Measurements from ENCODE around the gene ARL15. TPM values are rescaled to one million over a fixed set of nuclear protein-coding genes. Genes with fewer than 3 reads are reported as not detected.

ARL15 gene
- total RNA-seq, 1 experiment from 2014 or later = 15.4 TPM

DNA sequence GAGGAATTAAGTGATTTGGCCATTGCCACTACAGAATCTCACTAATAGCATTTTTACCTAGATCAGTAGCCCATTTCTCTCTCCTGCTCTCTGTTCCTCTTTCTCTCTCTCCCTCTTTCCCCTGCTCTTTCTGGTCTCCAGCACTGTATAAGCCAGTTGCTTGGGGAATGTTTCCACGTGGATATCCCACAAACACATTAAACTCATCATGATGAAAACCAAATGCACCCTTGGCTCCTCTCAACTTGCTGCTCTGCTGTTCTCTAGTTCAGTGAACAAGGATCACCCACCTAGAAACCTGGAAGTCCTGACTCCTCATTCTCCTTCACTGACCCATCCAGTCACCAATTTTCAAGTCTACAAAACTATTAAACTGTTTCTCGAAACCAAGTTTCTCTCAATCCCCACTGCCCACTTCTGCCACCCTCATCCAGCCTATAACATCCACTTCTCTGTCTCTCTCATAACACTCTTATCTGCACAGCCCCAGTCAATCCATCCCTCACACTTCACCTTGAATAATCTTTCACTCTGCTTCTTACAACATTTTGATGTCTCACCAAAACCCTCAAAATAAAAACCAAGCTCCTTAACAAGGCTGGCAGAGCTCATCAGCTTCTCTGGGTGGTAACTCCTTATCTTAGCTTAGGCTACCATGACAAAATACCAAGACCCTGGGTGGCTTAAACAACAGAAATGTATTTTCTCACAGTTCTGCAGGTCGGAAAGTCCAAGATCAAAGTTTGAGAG is 79.3 kb downstream of the ARL15 start:
- Histone ChIP-seq H3K4me3 (no peak overlapping the region), H3K27me3 (replicated peaks) (no peaks in the 10 kb centered on the region), H3K9me3 (replicated peaks) (no peaks in the 10 kb centered on the region), H3K36me3 (no peaks in the 10 kb centered on the region), H3K4me1 (replicated peaks) (no peaks in the 10 kb centered on the region), H3K27ac (no peak overlapping the region)
- no peak for DNase-seq (ENCODE audit: low read depth in 1 of 2, low spot score in 2 of 2)

GRCh38 chr5:54229041-54229780 is 81.2 kb downstream of the ARL15 start:
- Histone ChIP-seq H3K4me1 (replicated peaks) (no peaks in the 10 kb centered on the region), H3K9me3 (replicated peaks) (no peaks in the 10 kb centered on the region), H3K27ac (no peak overlapping the region), H3K27me3 (replicated peaks) (no peaks in the 10 kb centered on the region), H3K36me3 (no peaks in the 10 kb centered on the region), H3K4me3 (no peak overlapping the region)
- DNase-seq (ENCODE audit: low read depth in 1 of 2, low spot score in 2 of 2) = peak; percentile 38 to 56

- Histone ChIP-seq H3K27ac (no peak overlapping the region), H3K36me3 (no peaks in the 10 kb centered on the region), H3K4me3 (no peak overlapping the region), H3K27me3 (replicated peaks) (no peaks in the 10 kb centered on the region), H3K4me1 (replicated peaks) (no peaks in the 10 kb centered on the region), H3K9me3 (replicated peaks) (no peaks in the 10 kb centered on the region)
- DNase-seq (ENCODE audit: low read depth in 1 of 2, low spot score in 2 of 2) = no peak
These were observed 82.6 kb downstream of the ARL15 start for GRCh38 chr5:54227759-54228158.

DNA sequence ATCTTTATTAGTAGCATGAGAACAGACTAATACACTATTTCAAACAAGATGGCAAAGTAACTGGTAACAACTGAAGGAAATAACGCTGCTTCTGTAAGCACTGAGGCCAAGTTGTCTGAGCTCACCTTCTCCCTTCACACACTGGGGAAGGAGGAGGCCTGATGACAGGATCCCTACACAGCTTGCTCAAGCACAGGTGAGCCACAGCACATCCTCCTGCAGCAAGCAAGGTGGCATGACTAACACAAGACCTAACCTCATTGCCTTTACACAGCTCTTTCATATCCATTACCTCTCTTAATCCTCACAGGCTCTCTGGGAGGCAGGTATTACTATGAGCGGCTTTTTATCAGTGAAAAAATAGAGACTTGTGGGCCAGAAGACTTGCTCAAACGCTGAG is 83.3 kb downstream of the ARL15 start:
- DNase-seq (ENCODE audit: low read depth in 1 of 2, low spot score in 2 of 2) = no peak
- H3K4me3 ChIP-seq = no peak overlapping the region
- H3K27ac ChIP-seq = no peak overlapping the region
- no peaks in the 10 kb centered on the region for H3K27me3 ChIP-seq (replicated peaks)
- H3K9me3 ChIP-seq (replicated peaks) = no peaks in the 10 kb centered on the region
- no peaks in the 10 kb centered on the region for H3K4me1 ChIP-seq (replicated peaks)
- H3K36me3 ChIP-seq = no peaks in the 10 kb centered on the region

- no peak for DNase-seq (ENCODE audit: low read depth in 1 of 2, low spot score in 2 of 2)
- no peaks in the 10 kb centered on the region for H3K9me3 ChIP-seq (replicated peaks)
- H3K27me3 ChIP-seq (replicated peaks) = no peaks in the 10 kb centered on the region
- H3K27ac ChIP-seq = no peak overlapping the region
- no peaks in the 10 kb centered on the region for H3K4me1 ChIP-seq (replicated peaks)
- no peaks in the 10 kb centered on the region for H3K36me3 ChIP-seq
- no peak overlapping the region for H3K4me3 ChIP-seq
These were observed 84.2 kb downstream of the ARL15 start for GRCh38 chr5:54226215-54226614.

- no peak overlapping the region for H3K4me3 ChIP-seq
- DNase-seq (ENCODE audit: low read depth in 1 of 2, low spot score in 2 of 2) = no peak
- H3K36me3 ChIP-seq = no peaks in the 10 kb centered on the region
- H3K27ac ChIP-seq = no peak overlapping the region
- no peaks in the 10 kb centered on the region for H3K27me3 ChIP-seq (replicated peaks)
- H3K9me3 ChIP-seq (replicated peaks) = no peaks in the 10 kb centered on the region
- H3K4me1 ChIP-seq (replicated peaks) = no peaks in the 10 kb centered on the region
These were observed 86.1 kb downstream of the ARL15 start for GRCh38 chr5:54224103-54224826.

DNA sequence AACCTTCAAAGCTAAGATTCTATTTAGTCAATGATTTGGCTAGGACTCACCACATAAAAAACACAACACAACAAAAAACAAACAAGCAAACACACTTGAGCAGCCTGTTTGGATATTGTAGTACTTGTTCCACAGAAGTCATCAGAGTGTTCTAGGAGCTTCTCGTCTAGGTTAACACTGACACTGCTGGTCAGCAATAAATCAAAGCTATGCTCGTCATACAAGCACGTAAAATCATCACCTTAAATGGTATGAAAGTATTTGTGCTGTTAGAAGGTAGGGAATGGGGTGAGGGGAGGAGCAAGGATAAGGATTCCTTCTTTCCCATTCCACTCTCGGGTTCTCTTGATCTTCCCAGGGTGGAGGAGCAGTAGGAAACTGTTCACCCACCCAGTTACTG is 88.0 kb downstream of the ARL15 start:
- DNase-seq (ENCODE audit: low read depth in 1 of 2, low spot score in 2 of 2) = no peak
- Histone ChIP-seq H3K9me3 (replicated peaks) (no peaks in the 10 kb centered on the region), H3K27ac (no peak overlapping the region), H3K36me3 (no peaks in the 10 kb centered on the region), H3K4me1 (replicated peaks) (no peaks in the 10 kb centered on the region), H3K27me3 (replicated peaks) (no peaks in the 10 kb centered on the region), H3K4me3 (no peak overlapping the region)

DNA sequence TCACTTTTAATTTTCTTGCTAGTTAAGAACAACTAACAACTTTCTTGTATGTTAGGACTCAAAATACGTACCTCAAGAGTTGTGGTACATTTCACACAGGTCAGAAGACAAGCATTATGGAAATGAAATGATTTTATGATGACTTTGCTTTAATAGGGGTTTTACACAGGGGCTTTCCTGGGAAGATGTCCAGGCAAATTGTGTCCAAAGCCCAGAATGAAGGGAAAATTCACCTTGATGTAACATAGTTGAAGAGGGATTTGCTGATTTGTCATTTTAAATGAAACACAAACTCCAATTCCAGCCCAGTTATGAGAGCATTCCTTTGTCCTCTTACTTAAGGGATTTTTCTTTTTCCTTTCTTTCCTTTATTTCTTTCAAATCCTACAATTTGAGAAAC is 89.2 kb downstream of the ARL15 start:
- DNase-seq (ENCODE audit: low read depth in 1 of 2, low spot score in 2 of 2) = no peak
- H3K27me3 ChIP-seq (replicated peaks) = no peaks in the 10 kb centered on the region
- no peaks in the 10 kb centered on the region for H3K36me3 ChIP-seq
- H3K9me3 ChIP-seq (replicated peaks) = no peaks in the 10 kb centered on the region
- no peaks in the 10 kb centered on the region for H3K4me1 ChIP-seq (replicated peaks)
- no peak overlapping the region for H3K27ac ChIP-seq
- H3K4me3 ChIP-seq = no peak overlapping the region

DNA sequence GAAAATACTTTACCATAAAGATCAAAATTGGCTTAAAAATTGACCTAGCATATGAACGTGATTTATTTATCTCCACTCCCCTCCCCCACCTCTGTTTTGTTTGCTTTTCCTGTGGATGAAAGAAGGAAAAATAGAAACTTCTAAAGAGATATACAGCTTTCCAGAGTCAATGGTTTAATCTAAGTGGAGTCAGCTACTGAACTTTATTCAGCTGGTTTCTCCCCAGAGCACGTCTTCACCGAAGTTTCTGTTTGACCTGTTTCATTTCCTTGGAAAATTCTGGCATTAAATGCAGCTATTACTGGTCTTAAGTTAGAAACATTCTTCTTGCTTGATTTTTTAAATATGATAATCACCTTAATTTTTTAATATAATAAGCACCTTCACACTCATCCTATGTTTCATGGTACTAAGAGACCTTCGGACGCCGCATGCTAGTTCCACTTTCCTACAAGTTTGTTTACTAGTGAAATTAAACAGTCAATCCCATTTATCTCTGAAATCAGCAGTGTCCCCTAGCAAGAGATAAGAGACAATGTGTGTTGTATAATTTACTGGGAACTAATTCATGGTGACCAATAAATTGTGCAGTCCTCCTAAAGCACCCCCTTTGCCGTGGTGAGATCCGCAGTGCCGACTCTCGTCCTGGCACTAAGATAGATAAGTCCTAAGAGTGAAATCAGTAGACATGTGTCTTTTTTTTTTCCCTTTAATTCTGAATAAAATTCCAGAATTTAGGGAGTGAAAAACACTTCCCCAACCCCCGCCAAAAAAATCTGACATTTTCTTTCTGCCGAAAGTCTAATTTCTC is 89.9 kb downstream of the ARL15 start:
- no peaks in the 10 kb centered on the region for H3K4me1 ChIP-seq (replicated peaks)
- DNase-seq (ENCODE audit: low read depth in 1 of 2, low spot score in 2 of 2) = no peak
- H3K27me3 ChIP-seq (replicated peaks) = no peaks in the 10 kb centered on the region
- no peaks in the 10 kb centered on the region for H3K36me3 ChIP-seq
- H3K27ac ChIP-seq = no peak overlapping the region
- no peak overlapping the region for H3K4me3 ChIP-seq
- no peaks in the 10 kb centered on the region for H3K9me3 ChIP-seq (replicated peaks)

- H3K27me3 ChIP-seq (replicated peaks) = no peaks in the 10 kb centered on the region
- peak in 1 of 2 experiments; percentile 54 for DNase-seq (ENCODE audit: low read depth in 1 of 2, low spot score in 2 of 2)
- no peaks in the 10 kb centered on the region for H3K36me3 ChIP-seq
- no peaks in the 10 kb centered on the region for H3K9me3 ChIP-seq (replicated peaks)
- no peaks in the 10 kb centered on the region for H3K4me1 ChIP-seq (replicated peaks)
- no peak overlapping the region for H3K4me3 ChIP-seq
- no peak overlapping the region for H3K27ac ChIP-seq
These were observed 92.4 kb downstream of the ARL15 start for GRCh38 chr5:54217826-54218503.

DNA sequence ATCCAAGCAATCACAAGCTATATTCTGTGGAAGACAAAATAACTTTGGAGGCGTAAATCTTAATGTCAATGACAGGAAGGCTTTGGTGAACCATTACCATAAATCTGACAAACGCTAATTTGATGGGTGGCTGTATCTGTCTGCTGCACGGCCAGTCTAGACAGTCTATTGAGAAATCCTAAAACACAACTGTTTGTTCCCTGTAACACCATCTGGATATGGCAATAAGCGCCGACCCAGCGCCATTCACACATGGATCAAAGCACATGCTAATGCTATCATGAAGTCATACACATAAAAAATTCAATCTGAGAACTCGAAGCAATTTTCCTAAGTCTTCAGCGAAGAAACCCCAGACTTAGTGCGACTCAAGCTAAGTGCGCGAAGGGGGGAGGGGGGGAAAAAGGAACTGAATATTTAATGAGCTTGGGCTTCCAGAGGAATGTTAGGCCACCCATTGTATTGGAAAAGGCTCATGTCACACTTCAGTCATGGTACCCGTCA is 95.1 kb downstream of the ARL15 start:
- Histone ChIP-seq H3K27me3 (replicated peaks) (no peaks in the 10 kb centered on the region), H3K9me3 (replicated peaks) (no peaks in the 10 kb centered on the region), H3K36me3 (no peaks in the 10 kb centered on the region), H3K4me3 (no peak overlapping the region), H3K4me1 (replicated peaks) (no peaks in the 10 kb centered on the region), H3K27ac (no peak overlapping the region)
- DNase-seq (ENCODE audit: low read depth in 1 of 2, low spot score in 2 of 2) = no peak

GRCh38 chr5:54214722-54215121 is 95.7 kb downstream of the ARL15 start:
- DNase-seq (ENCODE audit: low read depth in 1 of 2, low spot score in 2 of 2) = no peak
- H3K4me3 ChIP-seq = no peak overlapping the region
- H3K4me1 ChIP-seq (replicated peaks) = no peaks in the 10 kb centered on the region
- no peak overlapping the region for H3K27ac ChIP-seq
- H3K36me3 ChIP-seq = no peaks in the 10 kb centered on the region
- no peaks in the 10 kb centered on the region for H3K27me3 ChIP-seq (replicated peaks)
- H3K9me3 ChIP-seq (replicated peaks) = no peaks in the 10 kb centered on the region

DNA sequence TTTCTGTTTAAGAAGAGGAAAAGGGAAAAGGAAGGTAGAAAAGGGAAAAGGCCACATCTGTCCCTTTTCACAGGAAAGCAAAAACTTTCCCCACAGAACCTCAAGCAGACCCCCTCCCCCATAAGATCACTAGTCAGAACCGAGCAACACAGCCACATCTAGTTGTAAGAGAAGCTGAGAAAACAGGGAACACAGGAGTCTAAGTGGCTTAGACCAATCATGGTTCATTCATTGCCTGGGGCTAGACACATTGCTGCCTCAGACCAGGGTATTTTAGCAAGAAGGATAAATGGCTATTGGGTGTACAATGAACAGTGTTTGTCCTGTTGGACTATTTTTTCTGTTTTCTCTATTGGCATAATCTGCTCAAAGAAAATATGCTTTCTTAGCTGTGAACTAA is 98.0 kb downstream of the ARL15 start:
- no peaks in the 10 kb centered on the region for H3K36me3 ChIP-seq
- H3K27me3 ChIP-seq (replicated peaks) = no peaks in the 10 kb centered on the region
- H3K4me3 ChIP-seq = no peak overlapping the region
- no peaks in the 10 kb centered on the region for H3K9me3 ChIP-seq (replicated peaks)
- no peak overlapping the region for H3K27ac ChIP-seq
- H3K4me1 ChIP-seq (replicated peaks) = no peaks in the 10 kb centered on the region
- no peak for DNase-seq (ENCODE audit: low read depth in 1 of 2, low spot score in 2 of 2)
